ENCODE results near the gene PLD1. TPM values are rescaled to one million over a fixed set of nuclear protein-coding genes. Genes with fewer than 3 reads are reported as not detected.
"Not testable (repeated sequence)": the region's sequence is repeated elsewhere in the genome, so short reads cannot be mapped to it uniquely, and the experiment has no call there.

The PLD1 gene
- total RNA-seq, 5 donors from 2014 or later (not counting 1 experiment from before 2014, with no cell fraction given) = 1.8 to 3.9 (median 3.2) TPM

DNA sequence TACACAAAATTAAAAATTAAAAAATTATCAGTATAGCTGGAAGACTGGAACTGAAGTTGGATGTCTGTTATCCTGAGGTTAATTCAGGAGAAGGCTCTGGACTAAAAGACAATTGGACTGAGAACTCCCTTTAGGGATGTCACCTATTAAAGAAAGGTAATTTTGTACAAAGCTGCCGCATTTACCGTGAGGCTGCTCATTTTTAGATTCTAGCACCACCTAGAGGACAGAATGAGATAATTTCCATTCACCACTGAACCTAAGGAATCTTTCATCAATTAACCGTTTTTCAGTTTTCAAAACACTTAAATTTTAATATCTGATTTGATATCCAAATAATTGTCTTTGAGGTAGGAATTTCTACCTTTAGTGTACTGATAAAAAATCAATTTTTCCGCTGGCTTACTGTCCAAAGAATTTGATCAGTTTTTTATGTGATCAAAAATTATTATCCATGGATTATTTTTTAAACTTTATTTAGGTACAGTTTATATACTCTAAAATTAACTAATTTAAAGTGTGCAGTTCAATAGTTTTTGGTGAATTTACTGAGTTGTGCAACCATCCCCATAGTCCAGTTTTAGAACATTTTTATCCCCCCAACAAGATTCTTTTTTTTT, 243.4 kb downstream of the PLD1 start:
- Histone ChIP-seq H3K9me3 (no peaks in the 10 kb centered on the region), H3K36me3 (ENCODE audit: control insufficient read depth in 2 of 2, extremely low read depth in 1 of 2, insufficient read depth in 1 of 2, low read length in 1 of 2) (no peaks in the 10 kb centered on the region), H3K4me3 (ENCODE audit: control insufficient read depth in 1 of 2, extremely low read depth in 1 of 2, low read length in 1 of 2) (no peak overlapping the region), H3K27ac (ENCODE audit: low read length) (no peak overlapping the region), H3K27me3 (replicated peaks in 1 of 2; ENCODE audit: control insufficient read depth in 2 of 2, extremely low read depth in 1 of 2, insufficient read depth in 2 of 2, low read length in 1 of 2) (no peaks in the 10 kb centered on the region), H3K4me1 (ENCODE audit: control insufficient read depth in 1 of 2, extremely low read depth in 1 of 2, insufficient read depth in 2 of 2, low read length in 2 of 2) (peaks cover 0 to 3% of the 10 kb centered on the region in 2 experiments)
- WGBS (ENCODE audit: insufficient coverage) = no CpG with 5 or more reads among the region's 4 CpGs
- ATAC-seq (replicated peaks in 1 of 4) = peak in 3 of 4 experiments; percentile 45 to 62 (median 48)
- DNase-seq = peak in 5 of 35 experiments; percentile 3 to 76 (median 9)
- Mint-ChIP-seq H3K4me3 (no peak overlapping the region), H3K27ac (no peak overlapping the region), H3K36me3 (no peaks in the 10 kb centered on the region), H3K27me3 (peaks cover 8 to 13% of the 10 kb centered on the region in 2 donors), H3K4me1 (peaks cover 3 to 8% (median 7%) of the 10 kb centered on the region in 3 donors), H3K9me3 (no peaks in the 10 kb centered on the region)
- ChIA-PET POLR2A (interaction anchor here in 1 of 2 donors (1.0 kb wide), 1 partner anchor 122 kb away, joined by 3 read pairs; no protein-coding TSS in a partner anchor), CTCF (interaction anchor here (0.6 to 2.7 kb wide), 22 partner anchors 8 to 605 kb away, joined by 3 to 23 read pairs (median 4); no protein-coding TSS in a partner anchor)

DNA sequence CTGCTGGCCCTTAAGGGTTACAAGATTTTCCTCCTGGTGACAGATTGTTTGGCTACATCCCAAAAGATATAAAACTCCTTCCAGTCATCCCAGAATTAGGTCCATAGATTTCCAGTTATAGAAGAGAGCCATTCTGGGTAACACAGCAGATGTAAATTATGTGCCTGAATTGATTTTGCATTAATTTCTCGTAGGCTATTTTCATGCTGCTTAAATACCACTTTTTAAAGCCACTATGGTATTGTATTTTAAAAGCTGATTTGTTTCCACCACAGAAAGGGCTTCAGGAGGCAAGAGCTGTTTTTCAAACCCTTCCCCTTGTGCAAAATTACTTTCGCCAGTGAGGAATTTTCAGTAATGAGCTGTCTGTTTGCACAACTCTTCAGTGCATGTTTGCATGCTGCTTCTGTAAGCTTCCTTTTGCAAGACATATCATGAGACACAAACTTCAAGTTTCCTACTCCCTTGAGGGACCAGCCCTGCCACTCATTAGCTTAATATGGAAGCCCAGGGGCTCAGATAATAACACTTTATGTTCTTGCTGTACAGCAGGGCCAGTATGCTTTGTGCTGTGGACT, 244.7 kb downstream of the PLD1 start:
- Mint-ChIP-seq H3K4me1 (peaks cover 10 to 17% (median 12%) of the 10 kb centered on the region in 3 donors), H3K36me3 (no peaks in the 10 kb centered on the region), H3K27me3 (peaks cover under 1 to 6% of the 10 kb centered on the region in 2 donors), H3K9me3 (no peaks in the 10 kb centered on the region), H3K27ac (no peak overlapping the region), H3K4me3 (no peak overlapping the region)
- ATAC-seq (replicated peaks in 1 of 4) (no peak), DNase-seq (no peak)
- Histone ChIP-seq H3K36me3 (ENCODE audit: control insufficient read depth in 2 of 2, extremely low read depth in 1 of 2, insufficient read depth in 1 of 2, low read length in 1 of 2) (no peaks in the 10 kb centered on the region), H3K9me3 (no peaks in the 10 kb centered on the region), H3K4me3 (ENCODE audit: control insufficient read depth in 1 of 2, extremely low read depth in 1 of 2, low read length in 1 of 2) (no peak overlapping the region), H3K4me1 (ENCODE audit: control insufficient read depth in 1 of 2, extremely low read depth in 1 of 2, insufficient read depth in 2 of 2, low read length in 2 of 2) (peaks cover 0 to 3% of the 10 kb centered on the region in 2 experiments), H3K27me3 (replicated peaks in 1 of 2; ENCODE audit: control insufficient read depth in 2 of 2, extremely low read depth in 1 of 2, insufficient read depth in 2 of 2, low read length in 1 of 2) (no peaks in the 10 kb centered on the region), H3K27ac (ENCODE audit: low read length) (no peak overlapping the region)
- 86% methylated on average over 1 of the region's 2 CpGs for WGBS (ENCODE audit: insufficient coverage)
- POLR2A ChIA-PET = no interaction called here
- CTCF ChIA-PET = interaction anchor here (0.5 to 2.7 kb wide), 22 partner anchors 8 to 604 kb away, joined by 3 to 23 read pairs (median 3); no protein-coding TSS in a partner anchor

DNA sequence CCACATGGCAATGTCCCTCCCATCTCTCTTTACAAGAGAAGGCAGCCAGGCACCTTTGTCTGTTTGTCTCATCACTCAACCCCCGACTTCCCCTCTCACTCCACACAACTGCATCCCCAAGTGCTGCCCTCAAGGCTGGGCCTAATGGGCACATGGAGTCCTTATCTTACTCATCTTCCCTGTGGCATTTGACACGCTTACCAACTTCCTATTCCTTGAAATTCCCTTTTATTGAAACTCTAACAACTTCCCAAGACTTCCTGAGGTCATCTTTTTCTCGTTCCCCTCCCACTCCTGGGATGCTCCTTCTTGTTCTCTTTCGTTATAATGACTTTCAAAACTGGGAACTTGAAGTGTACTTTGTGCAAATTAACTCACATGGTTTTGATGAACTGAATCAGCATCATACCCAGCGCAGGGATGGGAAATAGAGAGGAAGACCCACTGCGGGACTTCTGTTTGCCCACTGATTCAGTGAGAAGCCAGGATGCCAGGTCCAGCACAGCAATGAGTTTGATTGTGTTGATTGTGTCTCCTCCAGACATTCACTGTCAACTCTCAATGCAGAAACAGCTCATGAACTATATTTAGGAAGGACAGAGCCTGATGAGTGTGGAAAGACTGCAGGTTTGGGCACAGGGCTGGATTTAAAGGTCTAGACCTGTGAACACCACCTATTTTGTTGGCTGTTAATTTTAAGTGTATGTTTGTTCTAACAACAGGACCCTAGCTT, 245.4 kb downstream of the PLD1 start:
- 79% methylated on average over 4 of the region's 6 CpGs for WGBS (ENCODE audit: insufficient coverage)
- Mint-ChIP-seq H3K27me3 (peaks cover 0 to 4% of the 10 kb centered on the region in 2 donors), H3K27ac (no peak overlapping the region), H3K4me3 (no peak overlapping the region), H3K36me3 (no peaks in the 10 kb centered on the region), H3K4me1 (peaks cover 10 to 17% (median 12%) of the 10 kb centered on the region in 3 donors), H3K9me3 (no peaks in the 10 kb centered on the region)
- Histone ChIP-seq H3K27ac (ENCODE audit: low read length) (no peak overlapping the region), H3K36me3 (ENCODE audit: control insufficient read depth in 2 of 2, extremely low read depth in 1 of 2, insufficient read depth in 1 of 2, low read length in 1 of 2) (no peaks in the 10 kb centered on the region), H3K9me3 (no peaks in the 10 kb centered on the region), H3K4me1 (ENCODE audit: control insufficient read depth in 1 of 2, extremely low read depth in 1 of 2, insufficient read depth in 2 of 2, low read length in 2 of 2) (peaks cover 0 to 3% of the 10 kb centered on the region in 2 experiments), H3K4me3 (ENCODE audit: control insufficient read depth in 1 of 2, extremely low read depth in 1 of 2, low read length in 1 of 2) (no peak overlapping the region), H3K27me3 (replicated peaks in 1 of 2; ENCODE audit: control insufficient read depth in 2 of 2, extremely low read depth in 1 of 2, insufficient read depth in 2 of 2, low read length in 1 of 2) (no peaks in the 10 kb centered on the region)
- no peak for ATAC-seq (replicated peaks in 1 of 4)
- ChIA-PET POLR2A (no interaction called here), CTCF (interaction anchor here (0.5 to 2.7 kb wide), 14 partner anchors 10 to 601 kb away, joined by 3 to 23 read pairs (median 4); no protein-coding TSS in a partner anchor)
- no peak for DNase-seq

DNA sequence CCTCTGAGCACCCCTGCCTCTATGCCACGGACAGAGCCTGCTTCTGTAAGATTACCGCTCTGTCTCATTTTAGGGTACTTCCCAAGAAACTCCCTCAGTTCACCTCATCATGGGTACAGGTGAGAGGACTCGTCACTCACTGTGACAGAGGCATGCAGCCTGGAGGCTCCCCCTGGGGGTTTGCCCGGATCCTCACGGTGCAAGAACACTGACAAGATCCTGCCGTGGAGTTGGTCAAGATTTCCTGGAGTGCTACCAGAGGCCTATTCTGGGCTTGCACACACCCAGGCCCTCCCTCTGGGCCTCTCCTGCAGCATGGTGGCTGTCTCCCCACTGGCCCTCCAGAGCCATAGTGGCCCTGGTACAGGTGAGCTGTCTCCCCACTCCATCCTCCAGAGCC, 247.0 kb downstream of the PLD1 start:
- CTCF ChIA-PET = interaction anchor here in 1 of 2 donors (0.5 to 1.0 kb wide), 3 partner anchors 91 to 377 kb away, joined by 3 to 7 read pairs (median 5); no protein-coding TSS in a partner anchor
- Mint-ChIP-seq H3K4me1 (peaks cover 12 to 23% (median 13%) of the 10 kb centered on the region in 3 donors), H3K4me3 (no peak overlapping the region), H3K27ac (no peak overlapping the region), H3K9me3 (no peaks in the 10 kb centered on the region), H3K36me3 (no peaks in the 10 kb centered on the region), H3K27me3 (no peaks in the 10 kb centered on the region)
- Histone ChIP-seq H3K27me3 (replicated peaks in 1 of 2; ENCODE audit: control insufficient read depth in 2 of 2, extremely low read depth in 1 of 2, insufficient read depth in 2 of 2, low read length in 1 of 2) (no peaks in the 10 kb centered on the region), H3K4me1 (ENCODE audit: control insufficient read depth in 1 of 2, extremely low read depth in 1 of 2, insufficient read depth in 2 of 2, low read length in 2 of 2) (peaks cover 0 to 3% of the 10 kb centered on the region in 2 experiments), H3K27ac (ENCODE audit: low read length) (no peak overlapping the region), H3K36me3 (ENCODE audit: control insufficient read depth in 2 of 2, extremely low read depth in 1 of 2, insufficient read depth in 1 of 2, low read length in 1 of 2) (no peaks in the 10 kb centered on the region), H3K9me3 (no peaks in the 10 kb centered on the region), H3K4me3 (ENCODE audit: control insufficient read depth in 1 of 2, extremely low read depth in 1 of 2, low read length in 1 of 2) (no peak overlapping the region)
- DNase-seq (no peak), ATAC-seq (replicated peaks in 1 of 4) (no peak)
- 96% methylated on average over 6 of the region's 6 CpGs for whole genome bisulfite sequencing (ENCODE audit: insufficient coverage)
- POLR2A ChIA-PET = no interaction called here

DNA sequence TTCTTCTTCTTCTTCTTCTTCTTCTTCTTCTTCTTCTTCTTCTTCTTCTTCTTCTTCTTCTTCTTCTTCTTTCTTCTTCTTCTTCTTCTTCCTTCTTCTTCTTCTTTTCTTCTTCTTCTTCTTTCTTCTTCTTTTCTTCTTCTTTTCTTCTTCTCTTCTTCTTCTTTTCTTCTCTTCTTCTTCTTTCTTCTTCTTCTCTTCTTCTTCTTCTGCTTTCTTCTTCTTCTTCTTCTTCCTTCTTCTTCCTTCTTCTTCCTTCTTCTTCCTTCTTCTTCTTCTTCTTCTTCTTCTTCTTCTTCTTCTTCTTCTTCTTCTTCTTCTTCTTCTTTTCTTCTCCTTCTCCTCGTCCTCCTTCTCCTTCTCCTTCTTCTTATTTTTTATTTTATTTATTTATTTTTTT, 247.8 kb downstream of the PLD1 start:
- H3K9me3 ChIP-seq; DNase-seq; H3K4me3 ChIP-seq (ENCODE audit: control insufficient read depth in 1 of 2, extremely low read depth in 1 of 2, low read length in 1 of 2); H3K4me1 ChIP-seq (ENCODE audit: control insufficient read depth in 1 of 2, extremely low read depth in 1 of 2, insufficient read depth in 2 of 2, low read length in 2 of 2); H3K27me3 Mint-ChIP-seq; H3K27me3 ChIP-seq (replicated peaks in 1 of 2; ENCODE audit: control insufficient read depth in 2 of 2, extremely low read depth in 1 of 2, insufficient read depth in 2 of 2, low read length in 1 of 2); H3K36me3 ChIP-seq (ENCODE audit: control insufficient read depth in 2 of 2, extremely low read depth in 1 of 2, insufficient read depth in 1 of 2, low read length in 1 of 2); CTCF ChIA-PET; H3K4me3 Mint-ChIP-seq; H3K27ac ChIP-seq (ENCODE audit: low read length); H3K36me3 Mint-ChIP-seq; H3K9me3 Mint-ChIP-seq; ATAC-seq (replicated peaks in 1 of 4): not testable (repeated sequence)
- POLR2A ChIA-PET = interaction anchor here in 1 of 2 donors (0.8 to 0.9 kb wide), 2 partner anchors 107 to 350 kb away, joined by 3 to 4 read pairs; no protein-coding TSS in a partner anchor
- WGBS (ENCODE audit: insufficient coverage) = no CpG with 5 or more reads among the region's 1 CpG
- H3K4me1 Mint-ChIP-seq = peaks cover 12 to 23% (median 13%) of the 10 kb centered on the region in 3 donors
- peak overlapping the region in 1 of 2 donors; percentile 79 for H3K27ac Mint-ChIP-seq

Data from T-cell (primary cell).